Aortic smooth muscle cell (primary cell): ENCODE data around the gene TAS2R30. TPM values are rescaled to one million over a fixed set of nuclear protein-coding genes. Genes with fewer than 3 reads are reported as not detected.

Source experiments
- total RNA-seq: library from RNA; depleted of rRNA; stranded (reverse); fragments of >200 nt; gene quantifications from 2 replicates; pipeline ENCODE4 v1.2.3, GENCODE V29; 2014

Gene TAS2R30
- 3.2 and 6.2 TPM in 2 replicates for total RNA-seq

GRCh38 chr12:11134305-11134704 is at the start of gene TAS2R30:
TAS2R30 (minus strand) TSS chr12:11134644; CDS start chr12:11134244, 400 bp downstream.

GRCh38 chr12:11171145-11171968 is 36.9 kb upstream of the TAS2R30 start, which contains the start of gene SMIM10L1:
SMIM10L1 (plus strand) TSS chr12:11171194; CDS start chr12:11171357, 163 bp downstream.

GRCh38 chr12:11092128-11092527 is 42.3 kb downstream of the TAS2R30 start, which contains the start of gene TAS2R43:
TAS2R43 (minus strand) TSS chr12:11092313; CDS start chr12:11092229, 84 bp downstream.

Other genes starting within 250 kb of the TAS2R30 start
- 0.92 and 2.5 TPM in 2 replicates for gene TAS2R13, start 225.1 kb downstream of the TAS2R30 start, total RNA-seq
- gene PRH2, start 205.4 kb downstream of the TAS2R30 start, total RNA-seq = not detected in 2 replicates
- gene TAS2R14, start 195.4 kb downstream of the TAS2R30 start, total RNA-seq = 1.7 and 3.2 TPM in 2 replicates
- 1.8 and 4.7 TPM in 2 replicates for gene TAS2R50, start 147.7 kb downstream of the TAS2R30 start, total RNA-seq
- gene TAS2R20, start 136.3 kb downstream of the TAS2R30 start, total RNA-seq = 1.8 and 3.9 TPM in 2 replicates
- 2.8 and 6.0 TPM in 2 replicates for gene TAS2R19, start 112.0 kb downstream of the TAS2R30 start, total RNA-seq
- gene TAS2R31, start 103.2 kb downstream of the TAS2R30 start, total RNA-seq = 2.2 and 3.9 TPM in 2 replicates
- gene TAS2R46, start 72.3 kb downstream of the TAS2R30 start, total RNA-seq = 1.1 and 2.8 TPM in 2 replicates
- gene TAS2R43, start 42.3 kb downstream of the TAS2R30 start, total RNA-seq = 0.40 and 2.2 TPM in 2 replicates
- 6.2 and 8.5 TPM in 2 replicates for gene SMIM10L1, start 36.5 kb upstream of the TAS2R30 start, total RNA-seq
- gene TAS2R42, start 52.3 kb upstream of the TAS2R30 start, total RNA-seq = not detected in 2 replicates
- gene PRB3, start 135.1 kb upstream of the TAS2R30 start, total RNA-seq = not detected in 2 replicates
- not detected in 2 replicates for gene PRB4, start 175.8 kb upstream of the TAS2R30 start, total RNA-seq